CD1c-positive myeloid dendritic cell (primary cell): ENCODE results near the gene DR1.
"Not testable (repeated sequence)": the region's sequence is repeated elsewhere in the genome, so short reads cannot be mapped to it uniquely, and the experiment has no call there.

ENCODE experiments used
- DNase-seq: peaks from one replicate; pipeline ENCODE4 v3.0.0-alpha.2; 2016; ENCODE audit errors: extremely low spot score

The DR1 gene

GRCh38 chr1:93340090-93340489, 5.6 kb upstream of the DR1 start:
- DNase-seq = no peak

GRCh38 chr1:93344484-93344883, 1.2 kb upstream of the DR1 start:
- no peak for DNase-seq

- DNase-seq = peak; percentile 68
Measured at GRCh38 chr1:93344886-93345632, 648 bp upstream of the DR1 start.

GRCh38 chr1:93346421-93346993, 800 bp downstream of the DR1 start:
- DNase-seq = peak; percentile 56

GRCh38 chr1:93347334-93347899, 1.7 kb downstream of the DR1 start:
- no peak for DNase-seq

GRCh38 chr1:93348104-93348728, 2.5 kb downstream of the DR1 start:
- no peak for DNase-seq

- DNase-seq = no peak
Measured at GRCh38 chr1:93349231-93350135, 3.8 kb downstream of the DR1 start.

- DNase-seq = no peak
Measured at GRCh38 chr1:93350322-93350721, 4.6 kb downstream of the DR1 start.

GRCh38 chr1:93350875-93351274, 5.2 kb downstream of the DR1 start:
- no peak for DNase-seq

GRCh38 chr1:93351346-93351745, 5.6 kb downstream of the DR1 start:
- not testable (repeated sequence) for DNase-seq

- no peak for DNase-seq
Measured at GRCh38 chr1:93352376-93352775, 6.7 kb downstream of the DR1 start.

GRCh38 chr1:93353286-93353685, 7.6 kb downstream of the DR1 start:
- no peak for DNase-seq

GRCh38 chr1:93354749-93355148, 9.0 kb downstream of the DR1 start:
- no peak for DNase-seq

- no peak for DNase-seq
Measured at GRCh38 chr1:93357242-93357641, 11.5 kb downstream of the DR1 start.

- DNase-seq = peak; percentile 13
Measured at GRCh38 chr1:93358293-93358692, 12.6 kb downstream of the DR1 start.

GRCh38 chr1:93360111-93360510, 14.4 kb downstream of the DR1 start:
- DNase-seq = no peak

GRCh38 chr1:93362237-93362636, 16.5 kb downstream of the DR1 start:
- no peak for DNase-seq

GRCh38 chr1:93365813-93366212, 20.1 kb downstream of the DR1 start:
- no peak for DNase-seq

GRCh38 chr1:93369734-93370133, 24.0 kb downstream of the DR1 start:
- DNase-seq = no peak

- no peak for DNase-seq
Measured at GRCh38 chr1:93374334-93375106, 28.8 kb downstream of the DR1 start.

GRCh38 chr1:93384656-93385055, 38.9 kb downstream of the DR1 start:
- DNase-seq = no peak
